Peyer's patch (tissue), 4 donors: ENCODE measurements around the gene RNF111.

Experiments
- CTCF ChIP-seq, 6 experiments: fragments of 450-650 bp in 4 of 6; fragments of 200-600 bp in 2 of 6; sonication (generic) in 1 of 6; IDR thresholded peaks; one replicate each; pipeline ENCODE4 v1.5.1; 2017 to 2019; ENCODE audit warnings: antibody characterized with exemption in 6 of 6, mild to moderate bottlenecking in 3 of 6, moderate library complexity in 1 of 6
- POLR2A ChIP-seq, 2 donors: fragments of 450-650 bp; IDR thresholded peaks; one replicate each; pipeline ENCODE4 v1.5.1; 2017; ENCODE audit warnings: antibody characterized with exemption in 2 of 2, mild to moderate bottlenecking in 2 of 2, moderate library complexity in 2 of 2

DNA sequence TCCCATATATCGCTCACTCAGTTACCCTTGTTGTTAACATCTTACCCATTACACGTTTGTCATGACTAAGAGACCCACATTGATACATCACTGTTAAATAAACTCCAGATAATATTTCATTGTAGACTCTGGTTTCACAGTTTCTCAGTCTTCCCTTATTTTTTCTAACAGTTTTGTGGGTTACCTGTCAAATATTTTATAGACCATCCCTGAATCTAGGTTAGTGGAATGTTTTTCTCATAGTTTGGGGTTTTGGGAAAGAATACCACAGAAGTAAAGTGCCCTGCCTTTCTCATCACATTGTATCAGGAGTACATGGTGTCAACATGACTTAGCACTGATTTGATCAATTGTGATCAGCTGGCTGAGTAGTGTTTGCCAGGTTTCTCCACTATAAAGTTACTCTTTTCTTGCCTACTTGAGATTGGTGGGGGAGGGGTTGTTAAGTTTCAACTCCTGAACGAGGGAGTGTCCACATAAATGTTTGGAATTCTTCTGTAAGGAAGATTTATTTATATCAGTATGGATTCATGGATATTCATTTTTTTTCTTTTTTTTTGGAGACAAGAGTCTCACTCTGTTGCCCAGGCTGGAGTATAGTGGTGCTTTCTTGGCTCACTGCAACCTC, 25.9 kb downstream of the RNF111 start:
- TF ChIP-seq CTCF (IDR thresholded peaks at IDR 0.05) = no peak
- TF ChIP-seq POLR2A (IDR thresholded peaks at IDR 0.05) = no peak
